ENCODE measurements around the gene ADGRA1.
"Not testable (repeated sequence)": the region's sequence is repeated elsewhere in the genome, so short reads cannot be mapped to it uniquely, and the experiment has no call there.

Gene ADGRA1

GRCh38 chr10:133164816-133165555, 77.3 kb downstream of the ADGRA1 start:
- DNase-seq: no peak

- DNase-seq: no peak
These were observed 78.1 kb downstream of the ADGRA1 start for GRCh38 chr10:133165556-133166503.

- no peak for DNase-seq
These were observed 78.7 kb downstream of the ADGRA1 start for GRCh38 chr10:133166504-133166827.

- DNase-seq: no peak
These were observed 79.3 kb downstream of the ADGRA1 start for GRCh38 chr10:133166828-133167692.

GRCh38 chr10:133167693-133168616, 80.2 kb downstream of the ADGRA1 start:
- DNase-seq: no peak

GRCh38 chr10:133168617-133169031, 80.9 kb downstream of the ADGRA1 start:
- no peak for DNase-seq

- no peak for DNase-seq
These were observed 81.6 kb downstream of the ADGRA1 start for GRCh38 chr10:133169173-133169947.

- DNase-seq: no peak
These were observed 82.4 kb downstream of the ADGRA1 start for GRCh38 chr10:133170092-133170491.

GRCh38 chr10:133173860-133174640, 86.3 kb downstream of the ADGRA1 start:
- no peak for DNase-seq

- DNase-seq: no peak
These were observed 87.1 kb downstream of the ADGRA1 start for GRCh38 chr10:133174689-133175263.

GRCh38 chr10:133175624-133176023, 87.9 kb downstream of the ADGRA1 start:
- DNase-seq: not testable (repeated sequence)

- DNase-seq: no peak
These were observed 88.8 kb downstream of the ADGRA1 start for GRCh38 chr10:133176546-133176945.

GRCh38 chr10:133177380-133178157, 89.8 kb downstream of the ADGRA1 start:
- no peak for DNase-seq

- DNase-seq: no peak
These were observed 90.8 kb downstream of the ADGRA1 start for GRCh38 chr10:133178357-133179127.

- no peak for DNase-seq
These were observed 91.4 kb downstream of the ADGRA1 start for GRCh38 chr10:133179128-133179520.

- DNase-seq: no peak
These were observed 91.9 kb downstream of the ADGRA1 start for GRCh38 chr10:133179651-133180050.

GRCh38 chr10:133180192-133180964, 92.7 kb downstream of the ADGRA1 start:
- DNase-seq: no peak

Data from fibroblast of skin of back (primary cell).